Measurements from ENCODE around the gene TEAD1. TPM values are rescaled to one million over a fixed set of nuclear protein-coding genes. Genes with fewer than 3 reads are reported as not detected.

Gene TEAD1
- total RNA-seq, 4 donors from 2014 or later: 46.4 to 214 (median 61.2) TPM

DNA sequence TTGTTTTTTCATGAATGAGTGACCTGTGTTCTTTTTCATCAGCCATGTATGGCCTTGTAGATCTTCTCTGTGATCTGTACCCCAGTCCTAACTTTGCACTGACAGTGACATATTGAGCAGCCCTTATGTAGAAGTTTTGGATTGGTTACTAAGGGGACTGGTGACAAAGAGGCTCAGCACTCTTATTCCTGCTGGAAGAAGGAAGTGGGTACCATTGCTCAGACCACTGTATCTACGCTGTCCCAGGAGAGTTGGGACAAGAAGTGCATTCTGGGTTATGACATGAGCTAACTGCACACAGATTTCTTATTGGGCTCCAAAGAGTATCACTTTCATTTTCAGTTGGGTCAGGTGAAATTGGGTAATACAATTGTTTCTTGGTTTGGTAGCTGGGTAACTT, 227.1 kb downstream of the TEAD1 start:
- WGBS, 2 donors (ENCODE audit: low coverage in 1 of 2): 92% methylated on average over 1 of the region's 1 CpG; no CpG with 5 or more reads in 1 of the 2 donors
- intact Hi-C loops (cut with DNase I; ENCODE audit: low total_unique reads) (no loop called here), in situ Hi-C loops (cut with MboI; ENCODE audit: low pct_ligation_motif_present in 1 of 4, low pct_unique_long_range_greater_than_20kb in 1 of 4, low sequenced_read_pairs in 3 of 4) (no loop called here)
- Histone ChIP-seq H3K9me3 (no peaks in the 10 kb centered on the region), H3K4me3 (no peak overlapping the region), H3K27ac (no peak overlapping the region), H3K4me1 (peaks cover 0 to 17% (median 7%) of the 10 kb centered on the region in 4 donors), H3K27me3 (no peaks in the 10 kb centered on the region), H3K36me3 (peaks cover 0 to 3% (median 2%) of the 10 kb centered on the region in 4 donors)
- DNase-seq: no peak
- no peak for TF ChIP-seq EP300 (IDR thresholded peaks at IDR 0.05; ENCODE audit: low read depth)
- no peak for TF ChIP-seq POLR2A (IDR thresholded peaks at IDR 0.05)
- TF ChIP-seq, protein P1, sequence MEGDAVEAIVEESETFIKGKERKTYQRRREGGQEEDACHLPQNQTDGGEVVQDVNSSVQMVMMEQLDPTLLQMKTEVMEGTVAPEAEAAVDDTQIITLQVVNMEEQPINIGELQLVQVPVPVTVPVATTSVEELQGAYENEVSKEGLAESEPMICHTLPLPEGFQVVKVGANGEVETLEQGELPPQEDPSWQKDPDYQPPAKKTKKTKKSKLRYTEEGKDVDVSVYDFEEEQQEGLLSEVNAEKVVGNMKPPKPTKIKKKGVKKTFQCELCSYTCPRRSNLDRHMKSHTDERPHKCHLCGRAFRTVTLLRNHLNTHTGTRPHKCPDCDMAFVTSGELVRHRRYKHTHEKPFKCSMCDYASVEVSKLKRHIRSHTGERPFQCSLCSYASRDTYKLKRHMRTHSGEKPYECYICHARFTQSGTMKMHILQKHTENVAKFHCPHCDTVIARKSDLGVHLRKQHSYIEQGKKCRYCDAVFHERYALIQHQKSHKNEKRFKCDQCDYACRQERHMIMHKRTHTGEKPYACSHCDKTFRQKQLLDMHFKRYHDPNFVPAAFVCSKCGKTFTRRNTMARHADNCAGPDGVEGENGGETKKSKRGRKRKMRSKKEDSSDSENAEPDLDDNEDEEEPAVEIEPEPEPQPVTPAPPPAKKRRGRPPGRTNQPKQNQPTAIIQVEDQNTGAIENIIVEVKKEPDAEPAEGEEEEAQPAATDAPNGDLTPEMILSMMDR (IDR thresholded peaks at IDR 0.05): no peak
- TF ChIP-seq POLR2AphosphoS5 (IDR thresholded peaks at IDR 0.05): no peak

DNA sequence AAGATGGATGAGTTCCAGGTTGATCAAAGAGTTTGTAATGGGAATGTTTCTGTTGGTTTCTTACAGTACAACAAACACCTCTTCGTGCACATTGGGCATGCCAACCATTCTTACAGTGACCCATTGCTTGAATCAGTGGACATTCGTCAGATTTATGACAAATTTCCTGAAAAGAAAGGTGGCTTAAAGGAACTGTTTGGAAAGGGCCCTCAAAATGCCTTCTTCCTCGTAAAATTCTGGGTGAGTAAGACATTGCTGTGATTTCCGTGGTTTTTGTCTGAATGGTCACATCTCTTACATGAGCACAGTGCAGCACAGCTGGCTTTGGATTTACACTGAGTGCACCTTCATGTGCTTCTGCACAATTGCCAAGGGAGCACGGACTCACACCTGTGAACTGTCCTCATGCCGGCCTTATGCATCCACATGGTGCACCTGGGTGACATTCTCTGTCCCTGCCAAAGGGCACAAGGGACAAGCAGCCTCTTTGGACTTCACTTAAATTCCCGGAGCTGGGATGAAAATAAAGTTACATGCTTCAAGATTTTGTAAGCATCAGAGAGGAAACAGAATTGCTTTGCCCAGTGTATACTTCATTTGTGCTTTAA, 227.8 kb downstream of the TEAD1 start:
- Histone ChIP-seq H3K27me3 (no peaks in the 10 kb centered on the region), H3K27ac (no peak overlapping the region), H3K4me1 (peaks cover 0 to 15% (median 7%) of the 10 kb centered on the region in 4 donors), H3K36me3 (peaks cover 0 to 3% (median 2%) of the 10 kb centered on the region in 4 donors), H3K9me3 (no peaks in the 10 kb centered on the region), H3K4me3 (no peak overlapping the region)
- DNase-seq: no peak
- WGBS, 2 donors (ENCODE audit: low coverage in 1 of 2): 67 to 87% methylated on average over 1 to 7 of the region's 7 CpGs
- TF ChIP-seq POLR2A (IDR thresholded peaks at IDR 0.05): no peak
- no peak for TF ChIP-seq EP300 (IDR thresholded peaks at IDR 0.05; ENCODE audit: low read depth)
- TF ChIP-seq POLR2AphosphoS5 (IDR thresholded peaks at IDR 0.05): no peak
- intact Hi-C loops (cut with DNase I; ENCODE audit: low total_unique reads) (no loop called here), in situ Hi-C loops (cut with MboI; ENCODE audit: low pct_ligation_motif_present in 1 of 4, low pct_unique_long_range_greater_than_20kb in 1 of 4, low sequenced_read_pairs in 3 of 4) (no loop called here)

DNA sequence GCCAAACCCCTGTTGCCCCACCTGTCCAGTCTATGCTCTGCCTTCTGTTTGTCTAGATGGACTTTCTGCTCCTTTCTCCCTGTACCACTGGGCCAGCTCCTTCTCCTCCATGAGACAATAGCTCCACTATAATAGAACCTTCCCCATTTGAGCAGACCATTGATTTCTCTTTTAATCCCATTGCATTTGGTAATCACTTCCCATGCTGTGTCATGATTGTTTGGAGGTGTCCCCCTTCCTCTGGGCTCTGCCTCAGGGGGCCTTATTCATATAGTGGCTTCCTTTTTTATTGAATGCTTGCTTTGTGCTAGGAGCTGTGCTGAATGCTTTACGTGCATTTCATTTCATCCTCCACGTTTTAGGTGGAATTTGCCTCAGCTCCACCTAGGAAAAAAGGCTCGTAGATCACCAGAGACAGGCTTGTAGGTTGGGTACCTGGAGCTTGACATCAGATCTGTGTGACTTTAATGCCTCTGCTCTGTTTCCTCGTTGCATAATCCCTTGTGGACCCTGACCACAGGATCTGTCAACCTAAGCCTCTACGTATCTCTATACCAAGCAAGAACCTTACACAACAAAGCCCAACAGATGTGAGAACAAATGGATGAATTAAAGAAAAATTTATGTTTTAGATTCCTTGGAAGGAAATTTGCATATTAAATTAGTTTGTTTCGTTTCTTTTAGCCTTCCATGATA, 228.7 kb downstream of the TEAD1 start:
- TF ChIP-seq, protein P1 (IDR thresholded peaks at IDR 0.05): no peak
- TF ChIP-seq POLR2AphosphoS5 (IDR thresholded peaks at IDR 0.05): no peak
- TF ChIP-seq EP300 (IDR thresholded peaks at IDR 0.05; ENCODE audit: low read depth): no peak
- TF ChIP-seq POLR2A (IDR thresholded peaks at IDR 0.05): no peak
- no peaks in the 10 kb centered on the region for H3K9me3 ChIP-seq
- H3K4me1 ChIP-seq: peaks cover 0 to 6% (median 2%) of the 10 kb centered on the region in 4 donors
- no peak for DNase-seq
- intact Hi-C loops (cut with DNase I; ENCODE audit: low total_unique reads): no loop called here
- 74 to 80% methylated on average over 6 of the region's 6 CpGs for WGBS, 2 donors (ENCODE audit: low coverage in 1 of 2)
- H3K27me3 ChIP-seq: no peaks in the 10 kb centered on the region
- H3K27ac ChIP-seq: no peak overlapping the region
- peaks cover 0 to 3% (median 2%) of the 10 kb centered on the region in 4 donors for H3K36me3 ChIP-seq
- no peak overlapping the region for H3K4me3 ChIP-seq
- in situ Hi-C loops (cut with MboI; ENCODE audit: low pct_ligation_motif_present in 1 of 4, low pct_unique_long_range_greater_than_20kb in 1 of 4, low sequenced_read_pairs in 3 of 4): no loop called here

DNA sequence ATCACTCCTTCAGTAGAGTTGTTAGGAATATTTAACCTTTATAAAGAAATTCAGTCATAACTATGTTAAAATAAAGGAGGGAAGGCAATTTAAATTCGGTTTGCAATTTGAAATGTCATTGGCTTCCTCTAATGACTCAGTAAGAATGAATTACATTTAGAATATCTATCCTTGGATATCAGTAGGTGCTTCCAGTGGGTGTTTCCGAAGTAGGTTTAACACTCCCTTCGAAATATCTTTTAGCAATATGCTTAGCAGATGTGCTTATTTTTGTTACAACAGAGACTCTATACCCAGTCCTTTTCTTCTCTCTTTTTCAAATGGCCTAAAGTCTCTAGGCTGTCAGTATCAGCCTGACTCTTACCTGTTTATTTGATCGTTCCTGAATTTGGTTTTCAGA, 231.2 kb downstream of the TEAD1 start:
- no peak for DNase-seq
- Histone ChIP-seq H3K4me1 (no peaks in the 10 kb centered on the region), H3K36me3 (peaks cover 0 to 3% (median 2%) of the 10 kb centered on the region in 4 donors), H3K27me3 (no peaks in the 10 kb centered on the region), H3K9me3 (no peaks in the 10 kb centered on the region), H3K4me3 (no peak overlapping the region), H3K27ac (no peak overlapping the region)
- TF ChIP-seq POLR2A (IDR thresholded peaks at IDR 0.05) (no peak), POLR2AphosphoS5 (IDR thresholded peaks at IDR 0.05) (no peak), EP300 (IDR thresholded peaks at IDR 0.05; ENCODE audit: low read depth) (no peak)
- TF ChIP-seq, protein P1 (IDR thresholded peaks at IDR 0.05): no peak
- intact Hi-C loops (cut with DNase I; ENCODE audit: low total_unique reads) (no loop called here), in situ Hi-C loops (cut with MboI; ENCODE audit: low pct_ligation_motif_present in 1 of 4, low pct_unique_long_range_greater_than_20kb in 1 of 4, low sequenced_read_pairs in 3 of 4) (no loop called here)
- WGBS, 2 donors (ENCODE audit: low coverage in 1 of 2): 79 to 91% methylated on average over 3 to 4 of the region's 4 CpGs
